Activated B cell treated with CpG ODN at 0.5 μM for 24 hours (primary cell): ENCODE results near the gene FN3KRP. TPM values are rescaled to one million over a fixed set of nuclear protein-coding genes. Genes with fewer than 3 reads are reported as not detected.

Experiments
- ATAC-seq: fragments of 200-7000 bp; cut with Tn5 transposase; one replicate; pipeline ENCODE4 v1.10.0; 2021; ENCODE audit warnings: low read depth, mild to moderate bottlenecking, moderate library complexity
- CTCF ChIA-PET: fragments of 350-600 bp; sonication (Branson Sonifier 250); formaldehyde crosslinking; loops from one replicate; lab custom pipeline; 2021; ENCODE audit warnings: antibody characterized with exemption; lab: Charles Lee
- POLR2A ChIA-PET: fragments of 350-600 bp; sonication (Branson Sonifier 250); formaldehyde crosslinking; loops from one replicate; lab custom pipeline; 2021; ENCODE audit warnings: antibody characterized with exemption; lab: Charles Lee
- DNase-seq: peaks from one replicate; pipeline ENCODE4 v3.0.0; 2022
- H3K27ac Mint-ChIP-seq: one replicate; pipeline ENCODE4 v1.8.0; 2020; ENCODE audit warnings: mixed read lengths
- H3K27me3 Mint-ChIP-seq: one replicate; pipeline ENCODE4 v1.8.0; 2021; ENCODE audit warnings: mixed read lengths
- H3K36me3 Mint-ChIP-seq: one replicate; pipeline ENCODE4 v1.8.0; 2021; ENCODE audit warnings: low read depth, mixed read lengths
- H3K4me1 Mint-ChIP-seq: one replicate; pipeline ENCODE4 v1.8.0; 2021; ENCODE audit warnings: mixed read lengths
- H3K4me3 Mint-ChIP-seq: one replicate; pipeline ENCODE4 v1.8.0; 2020; ENCODE audit warnings: mild to moderate bottlenecking, mixed read lengths
- H3K9me3 Mint-ChIP-seq: one replicate; pipeline ENCODE4 v1.8.0; 2020; ENCODE audit warnings: mixed read lengths
- CTCF ChIP-seq: fragments of 200-600 bp; IDR thresholded peaks from one replicate; pipeline ENCODE4 v1.8.0; 2022; ENCODE audit warnings: antibody characterized with exemption, mild to moderate bottlenecking
- intact Hi-C: fragments of 100-400 bp; cut with micrococcal nuclease; formaldehyde crosslinking; loops from one replicate; pipeline ENCODE4 v1.15.1; 2024
- total RNA-seq: library from RNA; stranded (reverse); gene quantifications from 2 replicates; pipeline ENCODE4 v1.2.3, GENCODE V29; 2022

Gene FN3KRP
- total RNA-seq, 1 donor from 2014 or later, result 28.5 TPM

DNA sequence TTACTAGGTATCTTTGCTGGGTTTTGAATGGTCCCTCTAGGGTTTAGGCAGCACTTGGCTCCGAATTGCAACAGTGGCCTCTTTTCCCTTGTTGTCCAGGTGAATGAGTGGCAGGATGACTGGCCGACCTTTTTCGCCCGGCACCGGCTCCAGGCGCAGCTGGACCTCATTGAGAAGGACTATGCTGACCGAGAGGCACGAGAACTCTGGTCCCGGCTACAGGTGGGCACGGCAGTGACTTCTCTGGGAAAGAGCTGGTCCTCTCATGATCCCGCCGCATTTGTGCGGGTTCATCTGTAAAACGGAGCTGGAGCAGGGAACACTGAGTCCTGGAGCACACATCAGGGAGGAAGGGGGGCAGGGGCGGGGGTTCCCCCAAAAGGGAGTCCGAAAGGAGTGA is 32.2 kb downstream of the FN3KRP start:
- no peak for DNase-seq
- no peak for ATAC-seq
- ChIA-PET POLR2A (no interaction called here), CTCF (no interaction called here)
- no peaks in the 10 kb centered on the region for H3K27me3 Mint-ChIP-seq
- H3K4me1 Mint-ChIP-seq, result peaks cover 12% of the 10 kb centered on the region
- H3K36me3 Mint-ChIP-seq, result no peaks in the 10 kb centered on the region
- H3K27ac Mint-ChIP-seq, result no peak overlapping the region
- TF ChIP-seq CTCF, result no peak
- intact Hi-C loops, result no loop called here
- H3K4me3 Mint-ChIP-seq, result no peak overlapping the region
- H3K9me3 Mint-ChIP-seq, result peaks cover 5% of the 10 kb centered on the region

- CTCF ChIA-PET, result no interaction called here
- Mint-ChIP-seq H3K4me1 (peaks cover 22% of the 10 kb centered on the region), H3K9me3 (peaks cover 5% of the 10 kb centered on the region), H3K27ac (no peak overlapping the region), H3K27me3 (no peaks in the 10 kb centered on the region), H3K4me3 (peak overlapping the region; percentile 50), H3K36me3 (no peaks in the 10 kb centered on the region)
- ATAC-seq (no peak), DNase-seq (no peak)
- POLR2A ChIA-PET, result no interaction called here
- no peak for TF ChIP-seq CTCF
- intact Hi-C loops, result loop anchor here (2.0 to 5.0 kb wide), 2 partner anchors 300 to 653 kb away; partner anchors contain the start of gene FASN
Measured at GRCh38 chr17:82750241-82750908, 33.9 kb downstream of the FN3KRP start.

DNA sequence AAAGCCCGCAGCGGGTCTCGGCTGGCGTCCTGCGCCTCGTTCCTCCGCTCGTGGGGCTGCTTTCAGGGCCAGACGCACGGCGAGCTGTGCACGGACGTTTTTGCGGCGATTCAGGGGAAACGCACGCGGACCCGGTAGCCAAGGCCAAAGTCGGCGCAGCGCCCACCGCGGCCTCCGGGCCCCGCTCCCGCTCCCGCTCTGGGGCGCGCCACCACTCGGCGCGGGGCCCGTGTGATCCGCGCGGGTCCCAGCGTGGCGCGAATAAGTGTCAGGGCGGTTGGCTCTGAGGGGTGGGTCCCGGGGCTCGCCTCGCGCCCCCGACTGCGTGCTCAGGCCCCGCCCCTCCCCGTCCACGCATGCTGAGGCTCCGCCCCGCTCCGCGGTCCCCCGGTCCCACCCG is 34.7 kb downstream of the FN3KRP start:
- peaks cover 22% of the 10 kb centered on the region for H3K4me1 Mint-ChIP-seq
- ATAC-seq (no peak), DNase-seq (no peak)
- no peaks in the 10 kb centered on the region for H3K36me3 Mint-ChIP-seq
- CTCF ChIA-PET, result no interaction called here
- H3K9me3 Mint-ChIP-seq, result peaks cover 2% of the 10 kb centered on the region
- no peak overlapping the region for H3K27ac Mint-ChIP-seq
- TF ChIP-seq CTCF, result no peak
- no peaks in the 10 kb centered on the region for H3K27me3 Mint-ChIP-seq
- no peak overlapping the region for H3K4me3 Mint-ChIP-seq
- POLR2A ChIA-PET, result no interaction called here
- intact Hi-C loops, result loop anchor here (1.0 to 5.0 kb wide), 4 partner anchors 53 to 654 kb away; partner anchors contain the start of genes FASN, RAB40B and WDR45B

- Mint-ChIP-seq H3K27ac (no peak within 1 kb of the TSS), H3K4me3 (peak within 1 kb of the TSS; percentile 84), H3K36me3 (peaks cover 3% of the 10 kb centered on the region), H3K4me1 (peaks cover 22% of the 10 kb centered on the region), H3K9me3 (no peaks in the 10 kb centered on the region), H3K27me3 (no peaks in the 10 kb centered on the region)
- intact Hi-C loops, result loop anchor here (1.0 to 5.0 kb wide), 6 partner anchors 35 to 654 kb away; partner anchors contain the start of genes FASN, FN3KRP, RAB40B and WDR45B
- TF ChIP-seq CTCF, result no peak
- ChIA-PET CTCF (no interaction called here), POLR2A (no interaction called here)
- DNase-seq, result peak; percentile 86
- ATAC-seq, result peak; percentile 88
Measured at GRCh38 chr17:82751571-82752370, 35.3 kb downstream of the FN3KRP start, which contains the start of gene TBCD. TBCD (plus strand) TSS chr17:82752065; CDS start chr17:82752194, 129 bp downstream.
